Measurements from ENCODE around the gene ARG2.
A peak's percentile ranks its signal among the peaks of the same experiment; 100 is the strongest.
"Not testable (repeated sequence)": the region's sequence is repeated elsewhere in the genome, so short reads cannot be mapped to it uniquely, and the experiment has no call there.

The ARG2 gene

GRCh38 chr14:67584978-67585377 is 34.7 kb upstream of the ARG2 start:
- TF ChIP-seq CTCF (IDR thresholded peaks at IDR 0.05; ENCODE audit: borderline replicate concordance, insufficient read depth, low read depth, low read length), result no peak

GRCh38 chr14:67586369-67586768 is 33.4 kb upstream of the ARG2 start:
- H3K4me3 ChIP-seq (ENCODE audit: low read depth, low read length), result no peak overlapping the region
- TF ChIP-seq CTCF (IDR thresholded peaks at IDR 0.05; ENCODE audit: borderline replicate concordance, insufficient read depth, low read depth, low read length), result no peak

More at GRCh38 chr14:67584978-67585377, 34.7 kb upstream of the ARG2 start:
- no peak overlapping the region for H3K4me3 ChIP-seq (ENCODE audit: low read depth, low read length)

GRCh38 chr14:67589204-67589770 is 30.4 kb upstream of the ARG2 start:
- TF ChIP-seq CTCF (IDR thresholded peaks at IDR 0.05; ENCODE audit: borderline replicate concordance, insufficient read depth, low read depth, low read length), result no peak
- H3K4me3 ChIP-seq (ENCODE audit: low read depth, low read length), result no peak overlapping the region

- H3K4me3 ChIP-seq (ENCODE audit: low read depth, low read length), result not testable (repeated sequence)
Observed at GRCh38 chr14:67593650-67594049, 26.1 kb upstream of the ARG2 start.

- H3K4me3 ChIP-seq (ENCODE audit: low read depth, low read length), result no peak overlapping the region
- no peak for TF ChIP-seq CTCF (IDR thresholded peaks at IDR 0.05; ENCODE audit: borderline replicate concordance, insufficient read depth, low read depth, low read length)
Observed at GRCh38 chr14:67595392-67595791, 24.3 kb upstream of the ARG2 start.

- peak within 1 kb of the TSS; percentile 83 for H3K4me3 ChIP-seq (ENCODE audit: low read depth, low read length)
- TF ChIP-seq CTCF (IDR thresholded peaks at IDR 0.05; ENCODE audit: borderline replicate concordance, insufficient read depth, low read depth, low read length), result peak; percentile 72
Observed at GRCh38 chr14:67599698-67600561, 19.8 kb upstream of the ARG2 start, which contains the start of gene PIGH. Gene PIGH, minus strand, starts transcription at chr14:67600268. Its CDS starts 65 bp downstream, at chr14:67600203.

GRCh38 chr14:67600562-67600974 is 19.2 kb upstream of the ARG2 start:
- H3K4me3 ChIP-seq (ENCODE audit: low read depth, low read length), result peak overlapping the region; percentile 36

GRCh38 chr14:67602076-67602475 is 17.6 kb upstream of the ARG2 start:
- no peak overlapping the region for H3K4me3 ChIP-seq (ENCODE audit: low read depth, low read length)
- no peak for TF ChIP-seq CTCF (IDR thresholded peaks at IDR 0.05; ENCODE audit: borderline replicate concordance, insufficient read depth, low read depth, low read length)
